NCI-H1105 (cell line): ENCODE results near the gene HS1BP3.

Source experiments
- DNase-seq: peaks from one replicate; lab custom pipeline; 2025; lab: John Stamatoyannopoulos, UW

HS1BP3 gene

GRCh38 chr2:20617081-20617575 is 33.8 kb downstream of the HS1BP3 start:
- no peak for DNase-seq

- no peak for DNase-seq
Measured at GRCh38 chr2:20616341-20616871, 34.5 kb downstream of the HS1BP3 start.

- DNase-seq = no peak
Measured at GRCh38 chr2:20615466-20616241, 35.2 kb downstream of the HS1BP3 start.

- DNase-seq = no peak
Measured at GRCh38 chr2:20615068-20615465, 35.8 kb downstream of the HS1BP3 start.

GRCh38 chr2:20614201-20615067 is 36.5 kb downstream of the HS1BP3 start:
- DNase-seq = no peak

- DNase-seq = no peak
Measured at GRCh38 chr2:20612925-20613916, 37.7 kb downstream of the HS1BP3 start.

- DNase-seq = no peak
Measured at GRCh38 chr2:20611844-20612356, 39.0 kb downstream of the HS1BP3 start.

- DNase-seq = no peak
Measured at GRCh38 chr2:20611077-20611843, 39.6 kb downstream of the HS1BP3 start.

GRCh38 chr2:20609995-20610357 is 40.9 kb downstream of the HS1BP3 start:
- DNase-seq = no peak

GRCh38 chr2:20609349-20609994 is 41.4 kb downstream of the HS1BP3 start:
- no peak for DNase-seq

- no peak for DNase-seq
Measured at GRCh38 chr2:20608666-20609348, 42.1 kb downstream of the HS1BP3 start.

GRCh38 chr2:20607446-20607845 is 43.5 kb downstream of the HS1BP3 start:
- no peak for DNase-seq

GRCh38 chr2:20606198-20606597 is 44.7 kb downstream of the HS1BP3 start:
- DNase-seq = no peak

GRCh38 chr2:20604951-20605381 is 45.9 kb downstream of the HS1BP3 start:
- DNase-seq = no peak

GRCh38 chr2:20604401-20604911 is 46.4 kb downstream of the HS1BP3 start:
- no peak for DNase-seq

- no peak for DNase-seq
Measured at GRCh38 chr2:20603791-20604190, 47.1 kb downstream of the HS1BP3 start.

- no peak for DNase-seq
Measured at GRCh38 chr2:20602803-20603202, 48.1 kb downstream of the HS1BP3 start.

GRCh38 chr2:20600756-20601325 is 50.1 kb downstream of the HS1BP3 start:
- no peak for DNase-seq
